NOMO-1 (cell line): ENCODE measurements around the gene ZNF865.
A peak's percentile ranks its signal among the peaks of the same experiment; 100 is the strongest.

Experiments
- DNase-seq, 2 experiments: peaks; one replicate each; lab custom pipeline; 2025; ENCODE audit not compliant: unreplicated experiment in 2 of 2; lab: John Stamatoyannopoulos, UW

Gene ZNF865

DNA sequence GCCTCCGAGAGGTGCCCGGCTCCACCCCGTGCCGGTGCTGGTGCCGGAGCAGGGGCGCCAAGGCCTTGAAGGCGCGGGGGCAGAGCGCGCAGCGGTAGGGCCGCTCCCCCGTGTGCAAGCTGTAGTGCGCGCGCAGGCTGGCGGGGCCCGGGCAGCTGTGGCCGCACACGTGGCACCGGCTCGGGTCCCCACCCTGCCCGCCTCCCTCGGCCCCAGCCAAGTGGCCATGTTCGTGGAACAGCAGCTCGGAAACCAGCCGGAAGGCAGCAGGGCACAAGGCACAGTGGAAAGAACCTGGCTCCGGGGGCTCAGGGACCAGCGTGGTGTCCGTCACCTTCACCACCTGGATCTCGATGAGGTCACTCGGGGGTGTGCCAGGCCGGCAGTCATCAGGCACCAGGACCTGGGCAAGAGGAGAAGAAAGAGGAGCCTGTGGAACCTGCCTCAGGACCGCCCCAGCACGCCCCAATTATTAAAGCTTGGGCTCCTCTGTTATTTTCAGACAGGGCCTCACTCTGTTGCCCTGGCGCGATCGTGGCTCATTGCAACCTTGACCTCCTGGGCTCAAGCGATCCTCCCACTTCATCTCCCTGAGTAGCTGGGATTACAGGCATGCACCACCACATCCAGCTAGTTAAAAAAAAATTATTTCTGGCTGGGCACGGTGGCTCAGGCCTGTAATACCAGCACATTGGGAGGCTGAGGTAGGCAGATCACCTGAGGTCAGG lies 17.0 kb downstream of the ZNF865 start:
- no peak for DNase-seq

GRCh38 chr19:55623130-55623529 lies 17.7 kb downstream of the ZNF865 start:
- DNase-seq = no peak

DNA sequence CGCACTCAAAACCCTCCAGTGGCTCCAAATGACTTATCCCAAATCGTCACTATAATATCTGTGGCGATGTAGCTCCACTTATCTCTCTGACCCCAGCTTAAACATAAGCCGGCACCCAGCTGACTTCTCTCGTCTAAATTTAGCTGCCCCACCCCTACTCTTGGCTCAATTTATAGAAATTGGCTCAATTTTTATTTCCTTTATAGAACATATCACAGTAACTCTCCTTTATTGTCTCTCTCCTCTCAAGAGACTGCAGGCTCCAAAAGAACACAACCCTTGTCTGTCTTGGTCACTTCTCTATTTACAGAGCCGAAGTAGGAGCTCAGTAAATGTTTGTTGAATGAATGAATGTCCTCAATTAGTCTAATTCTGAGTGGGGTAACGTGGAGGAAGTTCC lies 18.1 kb downstream of the ZNF865 start:
- peak in 1 of 2 experiments; percentile 4 for DNase-seq

DNA sequence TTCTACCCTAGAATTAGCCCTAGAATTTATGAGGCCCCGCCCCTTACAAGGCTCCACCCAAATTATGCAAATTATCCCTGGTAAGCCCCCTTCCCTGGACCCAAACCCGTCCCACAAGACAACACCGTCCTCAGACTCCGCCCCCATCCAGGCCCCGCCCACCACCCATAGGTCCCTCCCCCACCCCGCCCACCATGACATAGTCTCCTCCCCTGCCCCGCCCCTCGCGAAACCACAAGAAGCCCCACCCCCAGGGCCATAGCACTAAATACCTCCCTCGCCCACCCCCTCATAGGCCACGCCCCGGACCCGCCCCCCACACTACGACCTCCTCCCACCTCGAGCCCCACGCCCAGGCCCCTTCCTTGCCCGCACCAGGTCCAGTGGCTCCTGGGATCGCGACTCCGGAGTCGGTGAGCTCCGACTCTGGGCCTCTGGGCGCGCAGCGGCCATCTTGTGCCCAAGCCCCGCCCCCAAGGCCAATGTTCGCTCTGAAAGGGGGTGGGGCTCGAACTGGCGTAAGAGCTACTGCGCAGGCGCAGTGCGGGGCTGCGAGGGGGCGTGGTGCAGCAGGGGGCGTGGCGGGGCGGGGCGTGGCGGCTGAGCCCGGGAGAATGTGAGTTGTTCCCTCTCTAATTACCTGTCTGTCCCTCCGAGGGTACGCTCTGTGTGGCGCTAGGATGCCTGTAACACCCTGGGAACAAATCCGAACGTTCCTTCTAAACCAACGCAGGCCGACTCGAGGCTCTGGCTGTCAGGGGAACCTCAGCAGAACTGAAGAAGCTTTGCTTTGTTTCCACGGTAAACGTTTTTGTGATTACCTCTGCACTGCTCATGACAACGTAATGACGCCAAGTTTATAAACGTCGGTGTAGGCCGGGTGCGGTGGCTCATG lies 18.9 kb downstream of the ZNF865 start, which contains the start of gene ZNF784:
Gene ZNF784, minus strand, starts transcription at position 458 of the 895 bp plus-strand sequence. Its CDS starts 5 bp downstream, at position 453.
- peak; percentile 88 to 99 for DNase-seq

GRCh38 chr19:55625004-55625326 lies 19.5 kb downstream of the ZNF865 start:
- DNase-seq = no peak

DNA sequence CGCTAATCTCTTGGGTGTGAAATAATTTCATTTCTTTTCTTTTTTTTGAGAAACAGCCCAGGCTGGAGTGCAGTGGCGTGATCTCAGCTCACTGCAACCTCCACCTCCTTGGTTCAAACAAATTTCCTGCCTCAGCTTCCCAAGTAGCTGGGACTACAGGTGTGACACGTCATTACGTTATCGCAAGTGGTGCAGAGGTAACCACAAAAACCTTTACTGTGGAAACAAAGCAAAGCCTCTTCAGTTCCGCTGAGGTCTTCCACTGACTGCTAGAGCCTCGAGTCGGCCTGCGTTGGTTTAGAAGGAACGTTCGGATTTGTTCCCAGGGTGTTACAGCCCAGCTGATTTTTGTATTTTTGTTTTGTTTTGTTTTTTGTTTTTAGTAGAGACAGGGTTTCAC lies 20.9 kb downstream of the ZNF865 start:
- no peak for DNase-seq

DNA sequence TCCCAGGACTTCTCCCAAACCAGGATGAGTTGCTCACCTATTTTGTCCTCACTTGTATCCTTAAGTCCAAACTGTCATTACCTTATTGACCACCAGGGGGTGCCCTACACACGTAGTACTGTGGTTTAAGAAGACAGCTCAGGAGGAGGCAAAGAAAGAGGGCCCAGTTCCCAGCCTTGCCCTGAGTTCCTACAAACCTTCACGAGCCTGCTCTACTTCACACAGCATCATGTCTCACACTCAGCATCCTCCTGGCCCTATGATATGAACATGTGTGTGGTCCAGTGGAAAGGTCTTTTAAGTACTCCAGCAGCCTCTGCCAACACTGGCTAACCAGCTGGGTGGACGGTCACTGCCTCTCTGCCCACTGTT lies 27.0 kb downstream of the ZNF865 start:
- peak; percentile 60 to 88 for DNase-seq

DNA sequence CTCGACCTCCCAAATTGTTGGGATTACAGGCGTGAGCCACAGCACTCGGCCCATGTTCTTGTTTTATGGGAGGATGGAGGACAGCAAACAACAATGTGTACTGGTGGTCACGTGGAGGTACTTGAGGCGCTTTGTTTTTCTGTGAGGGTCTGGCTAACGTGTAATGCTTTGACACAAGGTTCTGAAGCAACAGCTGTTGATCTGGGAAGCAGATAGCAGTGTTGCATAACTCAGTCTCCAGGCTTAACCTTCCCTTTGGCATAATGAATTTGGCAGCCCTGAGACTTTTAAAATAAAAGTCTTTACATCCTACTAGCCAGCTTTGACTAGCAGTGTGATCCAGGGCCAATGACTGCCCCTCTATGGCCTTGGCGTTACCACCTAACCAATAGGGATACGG lies 28.4 kb downstream of the ZNF865 start:
- DNase-seq = no peak

GRCh38 chr19:55635334-55635717 lies 29.9 kb downstream of the ZNF865 start:
- peak in 1 of 2 experiments; percentile 8 for DNase-seq

GRCh38 chr19:55635856-55636440 lies 30.5 kb downstream of the ZNF865 start:
- no peak for DNase-seq

DNA sequence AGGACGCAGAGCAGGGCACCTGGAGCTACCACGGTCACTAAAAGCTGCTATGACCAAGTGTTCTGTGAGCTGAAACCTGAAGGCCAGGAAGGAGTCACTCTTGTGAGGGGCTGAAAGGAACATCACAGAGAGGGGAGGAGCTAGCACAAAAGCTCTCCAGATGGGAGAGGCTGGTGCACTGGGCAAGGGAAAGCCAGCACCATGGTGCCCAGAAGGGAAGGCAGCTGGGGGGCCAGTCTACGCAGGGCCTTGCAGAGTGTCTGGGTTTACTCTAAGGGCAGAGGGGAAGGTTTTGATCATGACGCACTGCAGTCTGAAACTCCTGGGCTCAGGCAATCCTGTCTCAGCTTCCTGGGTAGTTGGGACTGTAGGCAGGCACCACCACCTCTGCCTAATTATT lies 31.3 kb downstream of the ZNF865 start:
- DNase-seq = no peak

DNA sequence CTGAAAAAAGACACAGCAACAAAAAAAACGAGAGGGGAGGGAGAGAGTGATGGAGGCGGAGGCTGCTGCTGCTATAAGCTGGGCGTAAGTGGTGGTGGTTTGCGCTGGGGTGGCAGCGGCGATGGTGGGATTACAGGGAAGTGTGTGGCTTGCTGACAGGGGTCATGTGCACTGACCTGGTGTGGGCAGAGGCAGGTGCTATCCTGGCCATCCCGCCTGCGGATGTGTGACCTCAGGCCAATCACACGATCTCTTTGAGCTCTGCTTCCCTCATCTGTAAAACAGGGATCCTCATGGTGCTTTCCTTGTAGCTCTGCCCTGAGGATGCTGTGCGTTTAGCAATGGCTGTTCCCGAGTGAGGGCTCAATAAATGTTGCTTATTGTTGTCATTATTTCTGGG lies 32.1 kb downstream of the ZNF865 start:
- DNase-seq = no peak

DNA sequence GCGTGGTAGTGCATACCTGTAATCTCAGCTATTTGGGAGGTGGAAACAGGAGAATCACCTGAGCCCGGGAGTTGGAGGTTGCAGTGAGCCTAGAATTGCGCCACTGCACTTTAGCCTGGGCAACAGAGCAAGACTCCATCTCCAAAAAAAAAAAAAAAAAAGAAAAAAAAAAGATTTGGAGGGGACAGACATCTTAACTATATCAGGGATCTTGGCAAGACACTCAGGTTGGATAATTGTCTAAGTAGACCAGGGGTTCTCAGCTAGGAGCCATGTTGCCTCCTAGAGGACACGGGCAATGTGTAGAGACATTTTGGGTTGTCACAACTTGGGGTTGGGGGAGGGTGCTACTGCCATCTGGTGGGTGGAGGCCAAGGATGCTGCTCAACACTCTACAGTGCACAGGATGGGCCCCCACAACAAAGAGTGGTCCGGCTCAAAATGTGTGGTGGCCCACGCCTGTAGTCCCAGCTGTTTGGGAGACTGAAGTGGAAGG lies 33.5 kb downstream of the ZNF865 start:
- no peak for DNase-seq

- no peak for DNase-seq
Measured at GRCh38 chr19:55640043-55640576, 34.7 kb downstream of the ZNF865 start.

DNA sequence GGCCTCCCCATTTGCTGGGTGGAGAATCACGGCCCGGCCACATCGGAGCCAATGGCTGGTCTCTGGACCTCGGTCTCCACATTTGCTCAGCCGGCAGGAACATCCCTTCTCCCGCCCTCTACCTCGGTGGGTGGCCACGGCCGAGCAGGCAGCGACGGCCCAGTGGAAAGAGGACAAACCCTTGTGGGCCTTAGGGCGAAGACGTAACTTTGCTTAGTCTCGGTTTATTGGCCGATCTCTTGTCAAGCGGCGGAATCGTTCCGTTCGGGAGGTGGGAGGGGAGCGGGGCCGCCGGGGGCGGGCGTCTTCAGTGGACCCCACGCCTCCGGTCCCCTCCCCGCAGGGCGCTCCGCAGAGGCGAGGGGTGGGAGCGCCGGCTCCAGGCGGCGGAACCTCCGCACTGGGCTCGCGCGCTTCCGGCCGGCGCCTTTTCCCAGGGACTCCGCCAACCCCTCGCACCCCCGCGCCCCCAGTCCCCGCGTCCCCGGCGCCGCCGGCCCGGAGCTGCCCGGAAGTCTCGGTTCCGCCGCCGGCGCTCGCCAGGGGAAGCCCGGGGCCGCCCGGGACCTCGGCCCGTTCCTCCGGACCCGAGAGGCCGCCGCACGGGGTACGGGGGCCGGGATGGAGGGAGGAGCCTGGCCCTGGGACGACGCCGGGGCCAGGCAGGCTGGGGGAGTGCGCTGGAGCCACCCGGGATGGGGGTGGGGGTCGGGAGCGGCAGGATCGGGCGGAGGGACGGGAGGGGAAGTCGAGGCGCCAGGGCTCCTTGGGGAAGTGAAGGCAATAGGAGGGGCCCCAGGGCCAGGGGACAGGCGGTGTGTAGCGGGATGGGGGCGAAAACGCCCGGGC lies 35.4 kb downstream of the ZNF865 start, which contains the start of gene ZNF580:
Gene ZNF580, plus strand, starts transcription at position 426 of the 849 bp plus-strand sequence. CDS start 1,507 bp downstream, outside the sequence.
- DNase-seq = peak; percentile 36 to 46

DNA sequence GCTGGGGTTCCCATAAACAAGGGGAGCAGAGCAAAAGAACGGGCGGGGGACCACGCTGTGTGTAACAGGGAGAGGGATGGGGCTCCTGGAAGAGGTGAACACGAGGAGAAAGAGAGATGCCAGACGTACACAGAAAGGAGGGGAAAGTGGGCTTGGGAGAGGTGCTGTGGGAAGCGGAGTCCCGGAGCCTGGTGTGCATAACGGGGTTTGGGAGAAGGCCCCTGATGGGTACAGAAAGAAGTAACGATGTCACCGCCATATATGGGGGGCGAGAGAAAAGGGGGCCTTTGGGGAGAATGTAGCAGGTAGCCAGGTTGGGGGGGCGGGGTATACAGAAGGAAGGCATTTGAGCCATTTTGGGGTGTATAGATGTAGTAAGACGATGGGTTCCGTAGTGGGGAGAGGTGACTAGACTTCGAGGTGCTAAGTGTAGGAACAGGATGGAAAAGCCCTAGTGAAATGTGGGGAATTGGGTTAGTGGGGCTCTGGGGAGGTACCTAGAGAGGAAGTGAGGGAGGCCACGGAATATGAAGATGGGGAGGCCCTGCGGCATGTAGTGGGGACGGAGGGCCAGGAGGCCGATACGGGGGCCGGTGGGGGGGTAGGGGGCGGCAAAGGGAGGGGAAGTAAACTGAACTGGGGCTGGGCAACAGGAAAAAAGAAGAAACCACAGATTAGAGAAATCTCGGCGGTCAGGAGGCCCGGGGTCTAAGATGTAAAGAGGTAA lies 36.1 kb downstream of the ZNF865 start:
- DNase-seq = peak in 1 of 2 experiments; percentile 29

GRCh38 chr19:55642153-55643002 lies 36.9 kb downstream of the ZNF865 start:
- no peak for DNase-seq
